Measurements from ENCODE around the gene NOP14.

- TF ChIP-seq, protein P1, sequence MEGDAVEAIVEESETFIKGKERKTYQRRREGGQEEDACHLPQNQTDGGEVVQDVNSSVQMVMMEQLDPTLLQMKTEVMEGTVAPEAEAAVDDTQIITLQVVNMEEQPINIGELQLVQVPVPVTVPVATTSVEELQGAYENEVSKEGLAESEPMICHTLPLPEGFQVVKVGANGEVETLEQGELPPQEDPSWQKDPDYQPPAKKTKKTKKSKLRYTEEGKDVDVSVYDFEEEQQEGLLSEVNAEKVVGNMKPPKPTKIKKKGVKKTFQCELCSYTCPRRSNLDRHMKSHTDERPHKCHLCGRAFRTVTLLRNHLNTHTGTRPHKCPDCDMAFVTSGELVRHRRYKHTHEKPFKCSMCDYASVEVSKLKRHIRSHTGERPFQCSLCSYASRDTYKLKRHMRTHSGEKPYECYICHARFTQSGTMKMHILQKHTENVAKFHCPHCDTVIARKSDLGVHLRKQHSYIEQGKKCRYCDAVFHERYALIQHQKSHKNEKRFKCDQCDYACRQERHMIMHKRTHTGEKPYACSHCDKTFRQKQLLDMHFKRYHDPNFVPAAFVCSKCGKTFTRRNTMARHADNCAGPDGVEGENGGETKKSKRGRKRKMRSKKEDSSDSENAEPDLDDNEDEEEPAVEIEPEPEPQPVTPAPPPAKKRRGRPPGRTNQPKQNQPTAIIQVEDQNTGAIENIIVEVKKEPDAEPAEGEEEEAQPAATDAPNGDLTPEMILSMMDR (IDR thresholded peaks at IDR 0.05), result no peak
- no peak for TF ChIP-seq POLR2A (IDR thresholded peaks at IDR 0.05)
- no peak for TF ChIP-seq POLR2AphosphoS5 (IDR thresholded peaks at IDR 0.05)
These were observed 40.1 kb downstream of the NOP14 start for GRCh38 chr4:2923141-2923551.
